VCaP (cell line): ENCODE data around the gene XAGE3.
"Not testable (repeated sequence)": the region's sequence is repeated elsewhere in the genome, so short reads cannot be mapped to it uniquely, and the experiment has no call there.

Experiments
- H3K27ac ChIP-seq: fragments of 450-650 bp; 2 replicates; pipeline ENCODE4 v1.5.1; 2017
- CTCF ChIP-seq: fragments of 450-650 bp; conservative IDR thresholded peaks from 2 replicates; pipeline ENCODE4 v1.5.1; 2017; ENCODE audit warnings: mild to moderate bottlenecking, moderate library complexity

XAGE3 gene

GRCh38 chrX:52867610-52868348 lies at the start of gene XAGE3:
TSS of gene XAGE3 (minus strand) at chrX:52868083. CDS start at chrX:52867133, 950 bp downstream.
- TF ChIP-seq CTCF, result no peak
- no peak within 1 kb of the TSS for H3K27ac ChIP-seq

GRCh38 chrX:52914704-52915103 lies 46.8 kb upstream of the XAGE3 start:
- not testable (repeated sequence) for H3K27ac ChIP-seq

GRCh38 chrX:52913681-52914080 lies 45.8 kb upstream of the XAGE3 start:
- H3K27ac ChIP-seq, result not testable (repeated sequence)

- H3K27ac ChIP-seq, result not testable (repeated sequence)
Observed at GRCh38 chrX:52909313-52909969, 41.6 kb upstream of the XAGE3 start.

- H3K27ac ChIP-seq, result not testable (repeated sequence)
Observed at GRCh38 chrX:52907900-52908299, 40.0 kb upstream of the XAGE3 start.

- H3K27ac ChIP-seq, result not testable (repeated sequence)
Observed at GRCh38 chrX:52907137-52907536, 39.3 kb upstream of the XAGE3 start.

- not testable (repeated sequence) for H3K27ac ChIP-seq
Observed at GRCh38 chrX:52906072-52906471, 38.2 kb upstream of the XAGE3 start.

- not testable (repeated sequence) for H3K27ac ChIP-seq
Observed at GRCh38 chrX:52905531-52905930, 37.6 kb upstream of the XAGE3 start.

- H3K27ac ChIP-seq, result not testable (repeated sequence)
Observed at GRCh38 chrX:52896855-52897709, 29.2 kb upstream of the XAGE3 start, which contains the start of gene FAM156B. TSS of gene FAM156B (plus strand) at chrX:52897330. CDS start at chrX:52907226, 9,896 bp downstream.

- H3K27ac ChIP-seq, result not testable (repeated sequence)
Observed at GRCh38 chrX:52896438-52896837, 28.6 kb upstream of the XAGE3 start.

- H3K27ac ChIP-seq, result not testable (repeated sequence)
Observed at GRCh38 chrX:52888090-52888489, 20.2 kb upstream of the XAGE3 start.

GRCh38 chrX:52887459-52887858 lies 19.6 kb upstream of the XAGE3 start:
- not testable (repeated sequence) for H3K27ac ChIP-seq

- not testable (repeated sequence) for H3K27ac ChIP-seq
Observed at GRCh38 chrX:52876386-52876785, 8.5 kb upstream of the XAGE3 start.

GRCh38 chrX:52875436-52875835 lies 7.6 kb upstream of the XAGE3 start:
- H3K27ac ChIP-seq, result not testable (repeated sequence)

- no peak for TF ChIP-seq CTCF
- H3K27ac ChIP-seq, result no peak overlapping the region
Observed at GRCh38 chrX:52874661-52875060, 6.8 kb upstream of the XAGE3 start.

GRCh38 chrX:52873825-52874224 lies 5.9 kb upstream of the XAGE3 start:
- not testable (repeated sequence) for H3K27ac ChIP-seq
